H1 (cell line): ENCODE data around the gene CELF5. TPM values are rescaled to one million over a fixed set of nuclear protein-coding genes. Genes with fewer than 3 reads are reported as not detected.

Experiments used
- CTCF ChIA-PET: fragments of 300-600 bp; sonication (Branson Sonifier 250); formaldehyde crosslinking; loops from one replicate; lab custom pipeline; 2021; ENCODE audit not compliant: partially characterized antibody; lab: Charles Lee
- POLR2A ChIA-PET: fragments of 300-600 bp; sonication (Branson Sonifier 250); formaldehyde crosslinking; loops from one replicate; lab custom pipeline; 2021; ENCODE audit warnings: inconsistent platforms; ENCODE audit not compliant: partially characterized antibody; lab: Charles Lee
- DNase-seq, 2 experiments: peaks; one replicate each; pipeline versions ENCODE4 v3.0.0 to v3.0.0-alpha.2; 2010 to 2022; ENCODE audit warnings: low spot score in 2 of 2, low read depth in 1 of 2, mixed read lengths in 1 of 2
- FAIRE-seq: peaks from 2 replicates; lab custom pipeline; 2011; peaks lifted over from hg19 to GRCh38; lab: Jason Lieb, UNC
- H2AFZ ChIP-seq: 2 replicates; pipeline ENCODE4 v1.8.1; 2012; ENCODE audit warnings: low read length, inconsistent platforms
- H2AK5ac ChIP-seq: 2 replicates; pipeline ENCODE4 v1.6.1; 2013; ENCODE audit warnings: low read depth, low read length
- H2BK120ac ChIP-seq: replicated peaks from 2 replicates; pipeline ENCODE3; 2013; ENCODE audit warnings: low read depth, low read length, inconsistent platforms
- H2BK12ac ChIP-seq: 2 replicates; pipeline ENCODE4 v1.6.1; 2013; ENCODE audit warnings: low read depth, low read length
- H2BK15ac ChIP-seq: 2 replicates; pipeline ENCODE4 v1.6.1; 2013; ENCODE audit warnings: low read length
- H2BK20ac ChIP-seq: 2 replicates; pipeline ENCODE4 v1.6.1; 2013; ENCODE audit warnings: low read length
- H2BK5ac ChIP-seq: 2 replicates; pipeline ENCODE4 v1.6.1; 2013; ENCODE audit warnings: low read depth, low read length
- H3K14ac ChIP-seq: 2 replicates; pipeline ENCODE4 v1.6.1; 2013; ENCODE audit warnings: inconsistent platforms; ENCODE audit not compliant: insufficient read length
- H3K18ac ChIP-seq: 2 replicates; pipeline ENCODE4 v1.6.1; 2013; ENCODE audit warnings: low read length; ENCODE audit errors: extremely low read depth
- H3K23ac ChIP-seq: 2 replicates; pipeline ENCODE4 v1.6.1; 2013; ENCODE audit warnings: inconsistent platforms; ENCODE audit not compliant: insufficient read length
- H3K23me2 ChIP-seq: 2 replicates; pipeline ENCODE4 v1.6.1; 2013; ENCODE audit warnings: low read depth, low read length
- H3K27ac ChIP-seq: 2 replicates; pipeline ENCODE4 v1.6.1; 2011; ENCODE audit warnings: low read depth, low read length, inconsistent platforms
- H3K27me3 ChIP-seq, 4 experiments: replicated peaks in 1 of 4; 1 replicate in 1 of 4; 2 replicates in 3 of 4; pipeline versions ENCODE4 v1.6.1 to v1.8.1; 2011 to 2013; ENCODE audit warnings: low read length in 3 of 4, mild to moderate bottlenecking in 3 of 4, inconsistent platforms in 2 of 4, mixed read lengths in 2 of 4, moderate library complexity in 1 of 4; ENCODE audit not compliant: control insufficient read depth in 3 of 4, insufficient read depth in 3 of 4; ENCODE audit errors: extremely low read depth in 1 of 4
- H3K36me3 ChIP-seq, 4 experiments: 2 replicates each; pipeline versions ENCODE4 v1.6.1 to v1.8.1; 2011 to 2013; ENCODE audit warnings: mild to moderate bottlenecking in 4 of 4, low read length in 3 of 4, moderate library complexity in 2 of 4, control low read depth in 1 of 4, inconsistent platforms in 1 of 4; ENCODE audit not compliant: insufficient read depth in 4 of 4, control insufficient read depth in 2 of 4
- H3K4ac ChIP-seq: replicated peaks from 2 replicates; pipeline ENCODE3; 2013; ENCODE audit warnings: low read length, low read depth, mixed read lengths, inconsistent platforms; ENCODE audit not compliant: insufficient read length
- H3K4me1 ChIP-seq, 4 experiments: replicated peaks in 1 of 4; 1 replicate in 1 of 4; 2 replicates in 3 of 4; pipeline versions ENCODE4 v1.6.1 to v1.8.1; 2011 to 2013; ENCODE audit warnings: low read length in 3 of 4, inconsistent platforms in 2 of 4, mixed read lengths in 1 of 4; ENCODE audit not compliant: insufficient read depth in 4 of 4, control insufficient read depth in 3 of 4
- H3K4me2 ChIP-seq, 2 experiments: 2 replicates each; pipeline versions ENCODE4 v1.6.1 to v1.8.1; 2011 to 2013; ENCODE audit warnings: low read depth in 2 of 2, low read length in 2 of 2, control low read depth in 1 of 2, inconsistent platforms in 1 of 2, mild to moderate bottlenecking in 1 of 2; ENCODE audit not compliant: insufficient read depth in 1 of 2
- H3K4me3 ChIP-seq, 4 experiments: fragments of 200-600, 300-600 bp in 1 of 4; sonication (generic), shearing (Covaris generic), sonication (Bioruptor Twin) in 1 of 4; 2 replicates each; pipeline versions ENCODE4 v1.5.1 to v1.8.1; 2011 to 2016; ENCODE audit warnings: low read length in 4 of 4, low read depth in 3 of 4, control low read depth in 2 of 4, inconsistent platforms in 2 of 4, mild to moderate bottlenecking in 2 of 4, mixed read lengths in 1 of 4, moderate library complexity in 1 of 4; ENCODE audit not compliant: insufficient read depth in 2 of 4; ENCODE audit errors: extremely low read depth in 1 of 4
- H3K56ac ChIP-seq: replicated peaks from 2 replicates; pipeline ENCODE3; 2013; ENCODE audit warnings: low read depth, mild to moderate bottlenecking, mixed read lengths, low read length, inconsistent platforms; ENCODE audit not compliant: insufficient read length
- H3K79me1 ChIP-seq: 2 replicates; pipeline ENCODE4 v1.6.1; 2013; ENCODE audit warnings: low read depth, low read length, control low read depth
- H3K79me2 ChIP-seq, 2 experiments: 2 replicates each; pipeline versions ENCODE4 v1.6.1 to v1.8.1; 2012 to 2013; ENCODE audit warnings: low read length in 2 of 2, mild to moderate bottlenecking in 2 of 2, inconsistent platforms in 1 of 2; ENCODE audit not compliant: insufficient read depth in 2 of 2, control insufficient read depth in 1 of 2
- H3K9ac ChIP-seq, 4 experiments: replicated peaks in 1 of 4; 1 replicate in 1 of 4; 2 replicates in 3 of 4; pipeline versions ENCODE4 v1.6.1 to v1.8.1; 2011 to 2013; ENCODE audit warnings: low read depth in 3 of 4, low read length in 3 of 4, control low read depth in 2 of 4, mild to moderate bottlenecking in 2 of 4, moderate library complexity in 2 of 4, inconsistent platforms in 1 of 4; ENCODE audit errors: extremely low read depth in 1 of 4
- H3K9me3 ChIP-seq, 2 experiments: 2 replicates each; pipeline versions ENCODE4 v1.6.1 to v1.8.1; 2012 to 2013; ENCODE audit warnings: mild to moderate bottlenecking in 2 of 2, moderate library complexity in 2 of 2, control low read depth in 1 of 2, inconsistent platforms in 1 of 2, low read depth in 1 of 2, low read length in 1 of 2, mixed read lengths in 1 of 2; ENCODE audit not compliant: insufficient read depth in 2 of 2
- H4K20me1 ChIP-seq, 2 experiments: replicated peaks in 1 of 2; 2 replicates each; pipeline versions ENCODE3 to v1.8.1; 2011 to 2013; ENCODE audit warnings: inconsistent platforms in 2 of 2, low read length in 2 of 2, mild to moderate bottlenecking in 1 of 2; ENCODE audit not compliant: insufficient read depth in 2 of 2, control insufficient read depth in 1 of 2
- H4K5ac ChIP-seq: 2 replicates; pipeline ENCODE4 v1.6.1; 2013; ENCODE audit warnings: low read length, low read depth, mixed read lengths, inconsistent platforms; ENCODE audit not compliant: insufficient read length
- H4K8ac ChIP-seq: 2 replicates; pipeline ENCODE4 v1.8.0; 2013; ENCODE audit warnings: mild to moderate bottlenecking, moderate library complexity, low read length, inconsistent platforms; ENCODE audit not compliant: insufficient read depth; ENCODE audit errors: extremely low read depth
- H4K91ac ChIP-seq: replicated peaks from 2 replicates; pipeline ENCODE3; 2013; ENCODE audit warnings: low read length, mixed read lengths, inconsistent platforms; ENCODE audit not compliant: insufficient read length
- KDM5A ChIP-seq: fragments of 200-600 bp; IDR thresholded peaks from 2 replicates; pipeline ENCODE4 v1.7.1; 2012; ENCODE audit warnings: mild to moderate bottlenecking, low read length, inconsistent platforms, mixed read lengths
- POU5F1 ChIP-seq: IDR thresholded peaks from 2 replicates; pipeline ENCODE4 v1.6.1; 2011; ENCODE audit warnings: low read depth, mild to moderate bottlenecking, low read length, moderate library complexity
- SP1 ChIP-seq: IDR thresholded peaks from 2 replicates; pipeline ENCODE4 v1.6.1; 2011; ENCODE audit warnings: low read depth, low read length
- WGBS, 2 experiments: shearing (Covaris generic) in 1 of 2; methylation state at CpG; one replicate each; pipeline versions ENCODE4 v1.1.6 to v1.1.7; 2013 to 2015; ENCODE audit warnings: low lambda C conversion rate in 2 of 2, mixed read lengths in 2 of 2, inconsistent platforms in 1 of 2, low coverage in 1 of 2, missing lambda C conversion rate in 1 of 2; ENCODE audit not compliant: insufficient replicate concordance in 2 of 2, insufficient coverage in 1 of 2, insufficient read length in 1 of 2; ENCODE audit errors: extremely low coverage in 1 of 2, missing lambda C conversion rate in 1 of 2; 5-methylcytosine and 5-hydroxymethylcytosine counted together
- polyA plus RNA-seq, 7 experiments: library from polyadenylated mRNA; depleted of rRNA in 3 of 7; stranded (reverse) in 5 of 7; unstranded in 2 of 7; fragments of >200 nt in 5 of 7; fragments of 200-250 nt in 2 of 7; gene quantifications; 1 replicate in 5 of 7; 2 replicates in 1 of 7; 4 replicates in 1 of 7; pipeline versions ENCODE4 v1.2.1 to v1.2.3, GENCODE V29; 2011 to 2013; ENCODE audit warnings: missing spikeins in 2 of 7, mixed read lengths in 2 of 7
- total RNA-seq: library from RNA; stranded (reverse); fragmentation: NEBNext Ultra II Directional; extraction: Animal tissue kit (Norgen Biotek cat#: 25700); gene quantifications from 2 replicates; pipeline ENCODE4 v1.2.1, GENCODE V29; 2021

CELF5 gene
- total and polyA plus RNA-seq, 2 of the 8 experiments (the other 6 are each of a cell fraction or from before 2014, with no cell fraction given): 9.8 to 15.0 TPM

DNA sequence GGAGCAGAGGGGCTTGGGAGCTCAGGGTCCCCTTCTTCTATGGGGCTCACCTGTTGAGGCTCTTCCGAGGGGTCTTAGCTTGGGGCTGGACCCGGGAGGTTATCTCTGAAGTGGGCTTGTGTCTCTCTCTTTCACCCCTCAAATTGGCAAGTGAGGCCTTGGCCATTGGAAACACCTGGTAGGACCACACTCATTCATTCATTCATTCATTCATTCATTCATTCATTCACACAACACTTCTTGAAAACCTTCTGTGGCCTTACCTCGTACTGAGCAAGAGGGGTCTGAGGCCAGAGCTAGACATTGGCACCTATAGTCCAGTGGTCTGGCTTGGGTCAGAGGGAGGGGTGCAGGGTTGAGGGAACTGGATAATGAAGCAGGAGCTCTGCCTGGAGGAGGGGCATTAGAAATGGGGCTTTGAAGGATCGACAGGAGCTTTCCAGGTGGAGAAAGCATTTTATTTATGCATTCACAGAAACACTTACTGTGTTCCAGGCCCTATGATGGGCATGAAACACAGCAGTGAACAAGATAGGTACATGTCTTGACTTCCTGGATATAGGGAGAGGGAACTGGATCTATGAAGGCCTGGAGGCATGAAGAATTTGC, 5.5 kb downstream of the CELF5 start:
- Histone ChIP-seq H3K79me2 (0 out of 4 replicates have a peak, but pooled peaks cover 0 to 2% of the 10 kb centered on the region in 2 experiments), H3K4ac (no peak overlapping the region), H2BK20ac (no peak overlapping the region), H4K8ac (no peak overlapping the region; the same call in 1 of the 2 replicates), H3K36me3 (no peaks in the 10 kb centered on the region), H2AK5ac (no peak overlapping the region), H3K4me1 (peaks cover 6 to 19% (median 9%) of the 10 kb centered on the region in 4 experiments), H3K4me3 (no peak overlapping the region), H2BK15ac (no peak overlapping the region), H3K79me1 (no peaks in the 10 kb centered on the region), H3K56ac (no peak overlapping the region), H3K14ac (no peak overlapping the region), H3K27ac (no peak overlapping the region), H4K20me1 (peaks cover 9 to 18% of the 10 kb centered on the region in 2 experiments), H4K5ac (no peak overlapping the region), H3K18ac (no peak overlapping the region), H2BK12ac (no peak overlapping the region), H3K9me3 (no peaks in the 10 kb centered on the region), H3K27me3 (no peaks in the 10 kb centered on the region; a peak in 1 of 7 replicates), H3K23ac (no peak overlapping the region), H3K23me2 (peaks cover 16% of the 10 kb centered on the region; the same call in 1 of the 2 replicates), H3K4me2 (no peak overlapping the region), H2BK5ac (no peak overlapping the region), H2BK120ac (no peak overlapping the region), H3K9ac (no peak overlapping the region), H2AFZ (no peak overlapping the region), H4K91ac (no peak overlapping the region)
- CTCF ChIA-PET: interaction anchor here (0.6 to 2.0 kb wide), 9 partner anchors 12 to 253 kb away, joined by 3 to 8 read pairs (median 3); no protein-coding TSS in a partner anchor
- FAIRE-seq: no peak
- WGBS, 2 experiments: 92% methylated on average over 4 of the region's 4 CpGs; no CpG with 5 or more reads in 1 of the 2 experiments
- POLR2A ChIA-PET: interaction anchor here (1.1 to 2.2 kb wide), 6 partner anchors 8 to 18 kb away, joined by 3 to 7 read pairs (median 3); no protein-coding TSS in a partner anchor
- DNase-seq: no peak
- no peak for TF ChIP-seq SP1
- no peak for TF ChIP-seq POU5F1
- no peak for TF ChIP-seq KDM5A
